GM12878 (cell line): ENCODE results near the gene PRC1. TPM values are rescaled to one million over a fixed set of nuclear protein-coding genes. Genes with fewer than 3 reads are reported as not detected.
A peak's percentile ranks its signal among the peaks of the same experiment; 100 is the strongest.

Source experiments
- BCL3 ChIP-seq: IDR thresholded peaks from 2 replicates; pipeline ENCODE4 v1.6.1; 2011; ENCODE audit warnings: borderline replicate concordance, low read depth, mild to moderate bottlenecking, moderate library complexity, low read length; ENCODE audit not compliant: insufficient read depth, poor library complexity, severe bottlenecking
- BMI1 ChIP-seq: fragments of 450-650 bp; IDR thresholded peaks from 2 replicates; pipeline ENCODE4 v1.6.1; 2016; ENCODE audit warnings: mild to moderate bottlenecking, moderate library complexity, borderline replicate concordance
- CTCF ChIP-seq, 3 experiments: IDR thresholded peaks in 2 of 3; conservative IDR thresholded peaks in 1 of 3; 2 replicates each; pipeline ENCODE4 v1.5.1; 2011; ENCODE audit warnings: low read depth in 3 of 3, low read length in 3 of 3, mild to moderate bottlenecking in 3 of 3, control low read depth in 2 of 3, moderate library complexity in 2 of 3, inconsistent platforms in 1 of 3, mixed read lengths in 1 of 3; ENCODE audit not compliant: control insufficient read depth in 2 of 3, insufficient read depth in 1 of 3; ENCODE audit errors: extremely low read depth in 1 of 3
- FOS ChIP-seq: IDR thresholded peaks from 3 replicates; pipeline ENCODE4 v1.6.1; 2011; ENCODE audit warnings: borderline replicate concordance; ENCODE audit not compliant: insufficient read length; ENCODE audit errors: extremely low read depth
- FOXK2 ChIP-seq: fragments of 450-650 bp; IDR thresholded peaks from 2 replicates; pipeline ENCODE4 v1.6.1; 2017; ENCODE audit warnings: mild to moderate bottlenecking, moderate library complexity
- FOXM1 ChIP-seq: IDR thresholded peaks from 2 replicates; pipeline ENCODE4 v1.6.1; 2012; ENCODE audit warnings: low read depth, mild to moderate bottlenecking, inconsistent platforms, low read length, moderate library complexity
- GATAD2B ChIP-seq: fragments of 450-650 bp; conservative IDR thresholded peaks from 2 replicates; pipeline ENCODE4 v1.6.1; 2017; ENCODE audit warnings: low read depth, mild to moderate bottlenecking, moderate library complexity
- JUNB ChIP-seq: IDR thresholded peaks from 2 replicates; pipeline ENCODE4 v1.6.1; 2016; ENCODE audit warnings: antibody characterized with exemption, mild to moderate bottlenecking
- KAT2A ChIP-seq: conservative IDR thresholded peaks from 2 replicates; pipeline ENCODE4 v1.6.1; 2011; ENCODE audit warnings: low read depth, low read length; ENCODE audit not compliant: control insufficient read depth
- MTA2 ChIP-seq: fragments of 450-650 bp; IDR thresholded peaks from 2 replicates; pipeline ENCODE4 v1.6.1; 2016; ENCODE audit warnings: low read depth, mild to moderate bottlenecking, moderate library complexity
- NR2C2 ChIP-seq: IDR thresholded peaks from 2 replicates; pipeline ENCODE4 v1.6.1; 2011; ENCODE audit warnings: borderline replicate concordance, low read depth; ENCODE audit not compliant: control insufficient read depth, insufficient read length
- PAX5 ChIP-seq: IDR thresholded peaks from 2 replicates; pipeline ENCODE4 v1.6.1; 2011; ENCODE audit warnings: low read depth, low read length, borderline replicate concordance
- POLR2A ChIP-seq: IDR thresholded peaks from 2 replicates; pipeline ENCODE4 v1.6.1; 2011; ENCODE audit warnings: low read depth, mild to moderate bottlenecking, low read length
- PRDM15 ChIP-seq: fragments of 450-650 bp; formaldehyde crosslinking; IDR thresholded peaks from 2 replicates; pipeline ENCODE4 v1.4.0; 2020; ENCODE audit warnings: mild to moderate bottlenecking, moderate library complexity
- RAD51 ChIP-seq: fragments of 450-650 bp; IDR thresholded peaks from 2 replicates; pipeline ENCODE4 v1.6.1; 2016; ENCODE audit warnings: moderate library complexity, mild to moderate bottlenecking, inconsistent platforms
- ZNF207 ChIP-seq: fragments of 450-650 bp; IDR thresholded peaks from 2 replicates; pipeline ENCODE4 v1.6.1; 2014; ENCODE audit warnings: antibody characterized with exemption, mild to moderate bottlenecking, borderline replicate concordance
- ZNF24 ChIP-seq: fragments of 450-650 bp; IDR thresholded peaks from 2 replicates; pipeline ENCODE4 v1.6.1; 2017; ENCODE audit warnings: antibody characterized with exemption, mild to moderate bottlenecking
- ZNF592 ChIP-seq: fragments of 450-650 bp; IDR thresholded peaks from 2 replicates; pipeline ENCODE4 v1.6.1; 2017; ENCODE audit warnings: mild to moderate bottlenecking, moderate library complexity
- ZSCAN29 ChIP-seq: fragments of 450-650 bp; IDR thresholded peaks from 2 replicates; pipeline ENCODE4 v1.6.1; 2017; ENCODE audit warnings: mild to moderate bottlenecking, moderate library complexity
- polyA plus RNA-seq, 11 experiments: library from polyadenylated mRNA; depleted of rRNA in 4 of 11; unstranded in 6 of 11; stranded (reverse) in 5 of 11; fragments of >200 nt; fragmentation: Nextera tagmentation in 4 of 11; fragmentation: Illumina TruSeq in 1 of 11; extraction: Ambion mirVana in 4 of 11; extraction: Trizol in 1 of 11; gene quantifications; 1 replicate in 1 of 11; 2 replicates in 10 of 11; pipeline versions ENCODE4 v1.2.1 to v1.2.3, GENCODE V29; 2011 to 2016; ENCODE audit warnings: inconsistent platforms in 2 of 11, missing spikeins in 2 of 11, low read depth in 1 of 11
- total RNA-seq, 4 experiments: library from RNA; depleted of rRNA in 3 of 4; stranded (reverse); fragments of >200 nt in 3 of 4; fragmentation: Illumina TruSeq in 1 of 4; extraction: Trizol in 1 of 4; gene quantifications; 2 replicates each; pipeline versions ENCODE4 v1.2.1 to v1.2.3, GENCODE V29; 2013 to 2021

The PRC1 gene
- total and polyA plus RNA-seq, 10 of the 15 experiments (the other 5 are each of a cell fraction or from before 2014, with no cell fraction given), result 100 to 241 (median 131) TPM

- no peak for TF ChIP-seq BCL3
- TF ChIP-seq PAX5, result no peak; the same call in 1 of the 2 replicates
- peak; percentile 80 for TF ChIP-seq POLR2A
- no peak for TF ChIP-seq NR2C2
- no peak for TF ChIP-seq FOXK2
- TF ChIP-seq GATAD2B, result peak; percentile 33; the same call in 1 of the 2 replicates
- no peak for TF ChIP-seq PRDM15 (CRISPR knock-in tag)
- no peak for TF ChIP-seq BMI1
- TF ChIP-seq ZNF592, result no peak
- peak; percentile 72; the same call in 1 of the 2 replicates for TF ChIP-seq ZNF24
- TF ChIP-seq RAD51, result no peak
- no peak for TF ChIP-seq KAT2A
- peak; percentile 34; the same call in 1 of the 2 replicates for TF ChIP-seq FOXM1
- TF ChIP-seq ZNF207, result peak; percentile 63; the same call in 1 of the 2 replicates
- TF ChIP-seq MTA2, result no peak
- TF ChIP-seq FOS, result no peak
- TF ChIP-seq JUNB, result no peak
- TF ChIP-seq CTCF (IDR thresholded peaks at IDR 0.05 in 2 of 3, conservative IDR thresholded peaks at IDR 0.05 in 1 of 3; ENCODE audit: control insufficient read depth in 2 of 3, extremely low read depth in 1 of 3, insufficient read depth in 1 of 3, low read depth in 3 of 3, low read length in 3 of 3), result no peak
- peak; percentile 84 for TF ChIP-seq ZSCAN29
Observed at GRCh38 chr15:91022075-91022831, 27.9 kb upstream of the PRC1 start, which contains the start of gene VPS33B (continued).
